SK-N-SH (cell line): ENCODE measurements around the gene S1PR3. TPM values are rescaled to one million over a fixed set of nuclear protein-coding genes. Genes with fewer than 3 reads are reported as not detected.

ENCODE experiments used
- CTCF ChIA-PET: fragments of 300-600, 350-600 bp; formaldehyde crosslinking; extraction: SDS; loops from one replicate; lab custom pipeline; 2021; lab: Yijun Ruan, JAX
- POLR2A ChIA-PET: fragments of 350-600 bp; sonication (Branson Sonifier 250); formaldehyde crosslinking; extraction: SDS; loops from one replicate; lab custom pipeline; 2020; ENCODE audit warnings: antibody characterized with exemption, inconsistent platforms; lab: Yijun Ruan, JAX
- DNase-seq: peaks from one replicate; pipeline ENCODE4 v3.0.0; 2012
- H2AFZ ChIP-seq: fragments of 200-600 bp; sonication (generic); 2 replicates; pipeline ENCODE4 v1.8.1; 2016; ENCODE audit warnings: antibody characterized with exemption, mild to moderate bottlenecking, low read depth
- H3F3A ChIP-seq: fragments of 200-600 bp; sonication (generic); replicated peaks from 2 replicates; pipeline ENCODE3; 2016; ENCODE audit warnings: antibody characterized with exemption, mild to moderate bottlenecking; ENCODE audit not compliant: insufficient read depth
- H3K27ac ChIP-seq, 2 experiments: fragments of 200-500 bp in 1 of 2; fragments of 200-600 bp in 1 of 2; sonication (Bioruptor generic) in 1 of 2; sonication (generic), shearing (Covaris generic) in 1 of 2; 2 replicates each; pipeline versions ENCODE4 v1.5.1 to v1.6.1; 2014 to 2016; ENCODE audit warnings: low read depth in 2 of 2, inconsistent platforms in 1 of 2, low read length in 1 of 2, mild to moderate bottlenecking in 1 of 2, mixed read lengths in 1 of 2
- H3K27me3 ChIP-seq: fragments of 200-600 bp; sonication (generic), shearing (Covaris generic); 2 replicates; pipeline ENCODE4 v1.6.1; 2016; ENCODE audit warnings: mixed run types; ENCODE audit not compliant: insufficient read depth
- H3K36me3 ChIP-seq, 2 experiments: fragments of 200-500 bp in 1 of 2; fragments of 200-600 bp in 1 of 2; sonication (Bioruptor generic) in 1 of 2; sonication (generic) in 1 of 2; replicated peaks in 1 of 2; 2 replicates each; pipeline versions ENCODE3 to v1.5.1; 2014 to 2016; ENCODE audit warnings: low read length in 1 of 2, mild to moderate bottlenecking in 1 of 2; ENCODE audit not compliant: insufficient read depth in 2 of 2, control insufficient read depth in 1 of 2
- H3K4me1 ChIP-seq, 2 experiments: fragments of 200-500 bp in 1 of 2; fragments of 200-600 bp in 1 of 2; sonication (Bioruptor generic) in 1 of 2; sonication (generic), shearing (Covaris generic) in 1 of 2; 2 replicates each; pipeline versions ENCODE4 v1.5.1 to v1.6.1; 2014 to 2016; ENCODE audit warnings: low read depth in 1 of 2, low read length in 1 of 2, mixed run types in 1 of 2; ENCODE audit not compliant: insufficient read depth in 2 of 2, control insufficient read depth in 1 of 2
- H3K4me2 ChIP-seq: fragments of 200-600 bp; sonication (generic), shearing (Covaris generic); 2 replicates; pipeline ENCODE4 v1.6.1; 2017; ENCODE audit warnings: mixed run types
- H3K4me3 ChIP-seq, 2 experiments: fragments of 200-500 bp in 1 of 2; fragments of 200-600 bp in 1 of 2; sonication (Bioruptor generic) in 1 of 2; sonication (generic), shearing (Covaris generic) in 1 of 2; 2 replicates each; pipeline versions ENCODE4 v1.5.1 to v1.8.1; 2014 to 2016; ENCODE audit warnings: low read depth in 2 of 2, inconsistent platforms in 1 of 2, low read length in 1 of 2, mild to moderate bottlenecking in 1 of 2, mixed read lengths in 1 of 2, moderate library complexity in 1 of 2
- H3K79me2 ChIP-seq: fragments of 200-600 bp; sonication (generic); 2 replicates; pipeline ENCODE4 v1.8.1; 2017; ENCODE audit warnings: mild to moderate bottlenecking; ENCODE audit not compliant: insufficient read depth
- H3K9ac ChIP-seq: fragments of 200-600 bp; sonication (generic); 2 replicates; pipeline ENCODE4 v1.6.1; 2017; ENCODE audit warnings: mixed run types
- H3K9me2 ChIP-seq: fragments of 200-600 bp; sonication (generic); 2 replicates; pipeline ENCODE4 v1.6.1; 2017; ENCODE audit warnings: mixed run types
- H3K9me3 ChIP-seq: fragments of 200-600 bp; sonication (generic); 2 replicates; pipeline ENCODE4 v1.6.1; 2017; ENCODE audit warnings: mixed run types, mild to moderate bottlenecking, moderate library complexity
- H4K20me1 ChIP-seq: fragments of 200-600 bp; sonication (generic); 2 replicates; pipeline ENCODE4 v1.6.1; 2017; ENCODE audit warnings: mild to moderate bottlenecking, mixed run types; ENCODE audit not compliant: insufficient read depth
- CHD2 ChIP-seq: fragments of 150-350 bp; IDR thresholded peaks from 2 replicates; pipeline ENCODE4 v1.6.1; 2018; ENCODE audit warnings: low read length; ENCODE audit not compliant: partially characterized antibody
- ELF1 ChIP-seq: IDR thresholded peaks from 2 replicates; pipeline ENCODE4 v1.4.0; 2012
- FOXJ3 ChIP-seq: sonication (generic); formaldehyde crosslinking; IDR thresholded peaks from 2 replicates; pipeline ENCODE4 v1.5.1; 2020; ENCODE audit warnings: mild to moderate bottlenecking, missing genetic modification reagents
- FOXM1 ChIP-seq: IDR thresholded peaks from 2 replicates; pipeline ENCODE4 v1.4.0; 2012; ENCODE audit warnings: low read depth, mild to moderate bottlenecking
- GABPA ChIP-seq: IDR thresholded peaks from 2 replicates; pipeline ENCODE4 v1.4.0; 2012; ENCODE audit warnings: low read depth, mild to moderate bottlenecking
- JUND ChIP-seq: IDR thresholded peaks from 2 replicates; pipeline ENCODE4 v1.4.0; 2012
- MXI1 ChIP-seq: IDR thresholded peaks from 2 replicates; pipeline ENCODE4 v1.6.1; 2012; ENCODE audit warnings: mild to moderate bottlenecking, low read depth, low read length, improper control_type of control experiment
- RAD21 ChIP-seq: IDR thresholded peaks from 2 replicates; pipeline ENCODE4 v1.6.1; 2012; ENCODE audit warnings: mild to moderate bottlenecking, low read length
- RCOR1 ChIP-seq: fragments of 150-350 bp; IDR thresholded peaks from 2 replicates; pipeline ENCODE4 v1.6.1; 2017; ENCODE audit warnings: antibody characterized with exemption, low read length
- REST ChIP-seq: IDR thresholded peaks from 2 replicates; pipeline ENCODE4 v1.6.1; 2012; ENCODE audit warnings: mild to moderate bottlenecking, low read depth, low read length, moderate library complexity
- SIN3A ChIP-seq: IDR thresholded peaks from 2 replicates; pipeline ENCODE4 v1.6.1; 2012; ENCODE audit warnings: low read depth, mild to moderate bottlenecking, low read length, moderate library complexity, borderline replicate concordance
- SMC3 ChIP-seq: IDR thresholded peaks from 2 replicates; pipeline ENCODE4 v1.6.1; 2012; ENCODE audit warnings: low read depth, low read length, improper control_type of control experiment
- TCF12 ChIP-seq: IDR thresholded peaks from 2 replicates; pipeline ENCODE4 v1.4.0; 2012
- TEAD4 ChIP-seq: IDR thresholded peaks from 2 replicates; pipeline ENCODE4 v1.4.0; 2012; ENCODE audit warnings: mild to moderate bottlenecking, borderline replicate concordance; ENCODE audit not compliant: insufficient read depth
- ZBTB33 ChIP-seq: IDR thresholded peaks from 2 replicates; pipeline ENCODE4 v1.4.0; 2012; ENCODE audit warnings: low read depth, borderline replicate concordance
- WGBS: methylation state at CpG from one replicate; pipeline ENCODE4 v1.1.6; 2017; ENCODE audit warnings: low lambda C conversion rate; 5-methylcytosine and 5-hydroxymethylcytosine counted together
- polyA plus RNA-seq, 3 experiments: library from polyadenylated mRNA; depleted of rRNA; stranded (reverse); fragments of >200 nt; gene quantifications; 2 replicates each; pipeline ENCODE4 v1.2.3, GENCODE V29; 2012
- TF ChIP-seq, protein P1 (sequence below): IDR thresholded peaks from 2 replicates; pipeline ENCODE4; 2012
- TF ChIP-seq, protein P2 (sequence below): IDR thresholded peaks from 2 replicates; pipeline ENCODE4 v1.4.0; 2012; ENCODE audit warnings: low read depth
- TF ChIP-seq, protein P3 (sequence below): fragments of 150-350 bp; IDR thresholded peaks from 2 replicates; pipeline ENCODE4 v1.6.1; 2017; ENCODE audit warnings: antibody characterized with exemption, low read length, low read depth, borderline replicate concordance
- TF ChIP-seq, protein P4 (sequence below): fragments of 200-600 bp; sonication (generic); IDR thresholded peaks from 2 replicates; pipeline ENCODE4 v1.6.1; 2017; ENCODE audit warnings: antibody characterized with exemption, mild to moderate bottlenecking, moderate library complexity

Gene S1PR3
- polyA plus RNA-seq, 1 of the 3 experiments (the other 2 are of a cell fraction): 2.5 TPM

DNA sequence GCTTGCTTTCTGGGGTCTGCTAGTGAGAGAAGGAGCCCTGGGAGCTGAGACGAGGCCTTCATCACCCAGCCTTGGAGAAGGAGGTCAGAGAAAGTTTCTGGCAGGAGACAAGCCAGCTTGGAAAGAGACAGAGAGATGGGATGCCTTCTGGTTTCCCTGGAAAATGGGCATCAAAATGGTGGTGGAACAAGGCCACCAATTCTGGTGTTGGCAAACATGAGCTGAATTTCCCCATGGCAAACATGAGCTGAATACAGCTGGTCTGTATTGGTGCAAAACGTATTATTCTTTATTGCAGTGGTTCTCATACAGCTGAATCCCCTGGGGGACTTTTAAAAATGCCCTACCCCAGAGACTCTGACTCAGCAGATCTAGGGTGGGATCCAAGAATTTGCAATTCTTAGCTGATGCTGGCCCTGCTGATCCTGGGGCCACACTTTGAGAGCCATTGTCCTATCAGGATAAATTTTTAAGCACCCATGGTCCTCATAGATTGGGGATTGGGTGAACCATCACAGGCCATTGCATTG, 39.1 kb upstream of the S1PR3 start (continued):
- TF ChIP-seq ZBTB33 (no peak), SMC3 (no peak), GABPA (no peak), TCF12 (no peak), FOXM1 (no peak), FOXJ3 (CRISPR knock-in tag) (no peak), RAD21 (no peak), CHD2 (no peak), SIN3A (no peak), RCOR1 (no peak)

GRCh38 chr9:88952976-88953375, 38.3 kb upstream of the S1PR3 start:
- TF ChIP-seq, protein P1, sequence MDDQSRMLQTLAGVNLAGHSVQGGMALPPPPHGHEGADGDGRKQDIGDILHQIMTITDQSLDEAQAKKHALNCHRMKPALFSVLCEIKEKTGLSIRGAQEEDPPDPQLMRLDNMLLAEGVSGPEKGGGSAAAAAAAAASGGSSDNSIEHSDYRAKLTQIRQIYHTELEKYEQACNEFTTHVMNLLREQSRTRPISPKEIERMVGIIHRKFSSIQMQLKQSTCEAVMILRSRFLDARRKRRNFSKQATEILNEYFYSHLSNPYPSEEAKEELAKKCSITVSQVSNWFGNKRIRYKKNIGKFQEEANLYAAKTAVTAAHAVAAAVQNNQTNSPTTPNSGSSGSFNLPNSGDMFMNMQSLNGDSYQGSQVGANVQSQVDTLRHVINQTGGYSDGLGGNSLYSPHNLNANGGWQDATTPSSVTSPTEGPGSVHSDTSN: no peak
- TF ChIP-seq REST (no peak), ZBTB33 (no peak), MXI1 (no peak), TEAD4 (no peak), RCOR1 (no peak), JUND (no peak), CHD2 (no peak), ELF1 (no peak), GABPA (no peak), SIN3A (no peak)
- TF ChIP-seq, protein P2, sequence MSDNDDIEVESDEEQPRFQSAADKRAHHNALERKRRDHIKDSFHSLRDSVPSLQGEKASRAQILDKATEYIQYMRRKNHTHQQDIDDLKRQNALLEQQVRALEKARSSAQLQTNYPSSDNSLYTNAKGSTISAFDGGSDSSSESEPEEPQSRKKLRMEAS: no peak
- TF ChIP-seq, protein P3, sequence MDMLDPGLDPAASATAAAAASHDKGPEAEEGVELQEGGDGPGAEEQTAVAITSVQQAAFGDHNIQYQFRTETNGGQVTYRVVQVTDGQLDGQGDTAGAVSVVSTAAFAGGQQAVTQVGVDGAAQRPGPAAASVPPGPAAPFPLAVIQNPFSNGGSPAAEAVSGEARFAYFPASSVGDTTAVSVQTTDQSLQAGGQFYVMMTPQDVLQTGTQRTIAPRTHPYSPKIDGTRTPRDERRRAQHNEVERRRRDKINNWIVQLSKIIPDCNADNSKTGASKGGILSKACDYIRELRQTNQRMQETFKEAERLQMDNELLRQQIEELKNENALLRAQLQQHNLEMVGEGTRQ: no peak
- TF ChIP-seq, protein P4, sequence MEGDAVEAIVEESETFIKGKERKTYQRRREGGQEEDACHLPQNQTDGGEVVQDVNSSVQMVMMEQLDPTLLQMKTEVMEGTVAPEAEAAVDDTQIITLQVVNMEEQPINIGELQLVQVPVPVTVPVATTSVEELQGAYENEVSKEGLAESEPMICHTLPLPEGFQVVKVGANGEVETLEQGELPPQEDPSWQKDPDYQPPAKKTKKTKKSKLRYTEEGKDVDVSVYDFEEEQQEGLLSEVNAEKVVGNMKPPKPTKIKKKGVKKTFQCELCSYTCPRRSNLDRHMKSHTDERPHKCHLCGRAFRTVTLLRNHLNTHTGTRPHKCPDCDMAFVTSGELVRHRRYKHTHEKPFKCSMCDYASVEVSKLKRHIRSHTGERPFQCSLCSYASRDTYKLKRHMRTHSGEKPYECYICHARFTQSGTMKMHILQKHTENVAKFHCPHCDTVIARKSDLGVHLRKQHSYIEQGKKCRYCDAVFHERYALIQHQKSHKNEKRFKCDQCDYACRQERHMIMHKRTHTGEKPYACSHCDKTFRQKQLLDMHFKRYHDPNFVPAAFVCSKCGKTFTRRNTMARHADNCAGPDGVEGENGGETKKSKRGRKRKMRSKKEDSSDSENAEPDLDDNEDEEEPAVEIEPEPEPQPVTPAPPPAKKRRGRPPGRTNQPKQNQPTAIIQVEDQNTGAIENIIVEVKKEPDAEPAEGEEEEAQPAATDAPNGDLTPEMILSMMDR: no peak
- no peak overlapping the region for H2AFZ ChIP-seq
- no peaks in the 10 kb centered on the region for H3K36me3 ChIP-seq
- no peak overlapping the region for H3K4me3 ChIP-seq
- H3F3A ChIP-seq: no peaks in the 10 kb centered on the region
- H3K9ac ChIP-seq: no peak overlapping the region
- ChIA-PET POLR2A (no interaction called here), CTCF (interaction anchor here (1.1 kb wide), 1 partner anchor 374 kb away, joined by 4 read pairs; no protein-coding TSS in a partner anchor)
- H3K79me2 ChIP-seq: no peaks in the 10 kb centered on the region
- no peaks in the 10 kb centered on the region for H3K9me2 ChIP-seq
- no peaks in the 10 kb centered on the region for H3K27me3 ChIP-seq
- H3K4me1 ChIP-seq: peaks cover 9 to 23% of the 10 kb centered on the region in 2 experiments; a peak in 2 of 4 replicates
- H3K27ac ChIP-seq: peak overlapping the region in 1 of 2 experiments; percentile 22; a peak in 1 of 4 replicates
- H3K9me3 ChIP-seq: no peaks in the 10 kb centered on the region
- H4K20me1 ChIP-seq: no peaks in the 10 kb centered on the region
- peak overlapping the region; percentile 53; the same call in 1 of the 2 replicates for H3K4me2 ChIP-seq
- 72% methylated on average over 3 of the region's 4 CpGs for WGBS
- DNase-seq: no peak
